ENCODE data around the gene SFRP5.

The SFRP5 gene

GRCh38 chr10:97785231-97785630 lies 13.4 kb upstream of the SFRP5 start:
- DNase-seq: no peak

GRCh38 chr10:97784200-97784810 lies 12.5 kb upstream of the SFRP5 start:
- DNase-seq: no peak

GRCh38 chr10:97782455-97783228 lies 10.8 kb upstream of the SFRP5 start:
- DNase-seq: no peak

- no peak for DNase-seq
These were observed 10.0 kb upstream of the SFRP5 start for GRCh38 chr10:97781618-97782331.

GRCh38 chr10:97780841-97781617 lies 9.2 kb upstream of the SFRP5 start:
- no peak for DNase-seq

- DNase-seq: no peak
These were observed 8.2 kb upstream of the SFRP5 start for GRCh38 chr10:97779975-97780374.

GRCh38 chr10:97779492-97779891 lies 7.7 kb upstream of the SFRP5 start:
- DNase-seq: no peak

GRCh38 chr10:97778452-97779302 lies 6.9 kb upstream of the SFRP5 start:
- no peak for DNase-seq

GRCh38 chr10:97777143-97777542 lies 5.3 kb upstream of the SFRP5 start:
- no peak for DNase-seq

- no peak for DNase-seq
These were observed 3.1 kb upstream of the SFRP5 start for GRCh38 chr10:97774811-97775294.

GRCh38 chr10:97773096-97773495 lies 1.3 kb upstream of the SFRP5 start:
- DNase-seq: no peak

- no peak for DNase-seq
These were observed 526 bp downstream of the SFRP5 start for GRCh38 chr10:97771055-97771891.

- peak; percentile 88 for DNase-seq
These were observed 1.5 kb downstream of the SFRP5 start for GRCh38 chr10:97770255-97770654.

- no peak for DNase-seq
These were observed 3.2 kb downstream of the SFRP5 start for GRCh38 chr10:97768322-97769315.

GRCh38 chr10:97766996-97767924 lies 4.5 kb downstream of the SFRP5 start:
- no peak for DNase-seq

- DNase-seq: no peak
These were observed 5.5 kb downstream of the SFRP5 start for GRCh38 chr10:97766106-97766810.

- no peak for DNase-seq
These were observed 6.6 kb downstream of the SFRP5 start for GRCh38 chr10:97765201-97765600.

GRCh38 chr10:97764519-97764931 lies 7.3 kb downstream of the SFRP5 start:
- no peak for DNase-seq
